Measurements from ENCODE around the gene CSTPP1.

The CSTPP1 gene, protein sequence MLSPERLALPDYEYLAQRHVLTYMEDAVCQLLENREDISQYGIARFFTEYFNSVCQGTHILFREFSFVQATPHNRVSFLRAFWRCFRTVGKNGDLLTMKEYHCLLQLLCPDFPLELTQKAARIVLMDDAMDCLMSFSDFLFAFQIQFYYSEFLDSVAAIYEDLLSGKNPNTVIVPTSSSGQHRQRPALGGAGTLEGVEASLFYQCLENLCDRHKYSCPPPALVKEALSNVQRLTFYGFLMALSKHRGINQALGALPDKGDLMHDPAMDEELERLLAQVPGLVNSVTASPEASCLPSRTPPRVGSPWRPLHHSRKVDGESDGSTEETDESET

GRCh38 chr11:46936138-46937110 is at the start of gene CSTPP1:
Gene CSTPP1 (plus strand): TSS chr11:46936761. CDS start chr11:46936806, 45 bp downstream.
- Histone ChIP-seq H3K9ac (ENCODE audit: low read depth, low read length) (peak within 1 kb of the TSS; percentile 81; the same call in 1 of the 2 replicates), H3K4me1 (ENCODE audit: insufficient read depth, low read length) (no peaks in the 10 kb centered on the region), H3K27ac (ENCODE audit: low read length) (no peak within 1 kb of the TSS), H3K36me3 (ENCODE audit: insufficient read depth, low read depth, low read length) (no peaks in the 10 kb centered on the region), H3K9me3 (ENCODE audit: insufficient read depth, low read depth, low read length) (no peaks in the 10 kb centered on the region), H3K27me3 (ENCODE audit: insufficient read depth, low read length) (no peaks in the 10 kb centered on the region), H3K4me3 (ENCODE audit: low read length) (peak within 1 kb of the TSS; percentile 90)

GRCh38 chr11:46888636-46889035 is 47.9 kb upstream of the CSTPP1 start:
- H3K27me3 ChIP-seq (ENCODE audit: insufficient read depth, low read length), result no peaks in the 10 kb centered on the region
- H3K36me3 ChIP-seq (ENCODE audit: insufficient read depth, low read depth, low read length), result peaks cover 61% of the 10 kb centered on the region
- no peaks in the 10 kb centered on the region for H3K9me3 ChIP-seq (ENCODE audit: insufficient read depth, low read depth, low read length)
- no peak overlapping the region for H3K27ac ChIP-seq (ENCODE audit: low read length)
- no peaks in the 10 kb centered on the region for H3K4me1 ChIP-seq (ENCODE audit: insufficient read depth, low read length)
- H3K4me3 ChIP-seq (ENCODE audit: low read length), result no peak overlapping the region
- no peak overlapping the region for H3K9ac ChIP-seq (ENCODE audit: low read depth, low read length)

DNA sequence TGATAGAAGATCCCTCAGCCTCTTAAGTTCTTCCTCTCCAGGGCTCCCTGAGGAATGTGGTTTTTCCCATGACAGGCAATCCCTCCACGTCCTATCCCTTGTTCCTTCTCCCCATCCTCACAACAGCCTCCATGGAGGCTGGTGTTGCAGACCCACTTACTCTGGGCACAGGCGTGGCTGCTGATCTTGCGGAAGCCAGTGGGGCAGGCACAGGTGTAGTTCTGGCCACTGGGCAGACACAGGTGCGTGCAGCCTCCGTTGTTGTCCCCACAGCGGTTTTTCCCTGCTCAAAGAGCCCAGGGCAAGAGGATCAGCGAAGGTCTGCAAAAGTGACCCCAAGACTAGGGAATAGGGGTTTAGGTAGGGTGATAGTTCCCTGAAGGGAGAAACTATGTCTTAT is 47.3 kb upstream of the CSTPP1 start:
- no peak overlapping the region for H3K27ac ChIP-seq (ENCODE audit: low read length)
- peaks cover 58% of the 10 kb centered on the region for H3K36me3 ChIP-seq (ENCODE audit: insufficient read depth, low read depth, low read length)

GRCh38 chr11:46889689-46890475 is 46.7 kb upstream of the CSTPP1 start:
- Histone ChIP-seq H3K9me3 (ENCODE audit: insufficient read depth, low read depth, low read length) (no peaks in the 10 kb centered on the region), H3K27me3 (ENCODE audit: insufficient read depth, low read length) (no peaks in the 10 kb centered on the region), H3K27ac (ENCODE audit: low read length) (no peak overlapping the region), H3K36me3 (ENCODE audit: insufficient read depth, low read depth, low read length) (peaks cover 63% of the 10 kb centered on the region), H3K4me3 (ENCODE audit: low read length) (no peak overlapping the region), H3K4me1 (ENCODE audit: insufficient read depth, low read length) (no peaks in the 10 kb centered on the region), H3K9ac (ENCODE audit: low read depth, low read length) (no peak overlapping the region)

More for the DNA sequence above, 47.3 kb upstream of the CSTPP1 start:
- Histone ChIP-seq H3K9me3 (ENCODE audit: insufficient read depth, low read depth, low read length) (no peaks in the 10 kb centered on the region), H3K4me3 (ENCODE audit: low read length) (no peak overlapping the region), H3K4me1 (ENCODE audit: insufficient read depth, low read length) (no peaks in the 10 kb centered on the region), H3K9ac (ENCODE audit: low read depth, low read length) (no peak overlapping the region), H3K27me3 (ENCODE audit: insufficient read depth, low read length) (no peaks in the 10 kb centered on the region)

GRCh38 chr11:46890665-46891064 is 45.9 kb upstream of the CSTPP1 start:
- peaks cover 63% of the 10 kb centered on the region for H3K36me3 ChIP-seq (ENCODE audit: insufficient read depth, low read depth, low read length)
- H3K9ac ChIP-seq (ENCODE audit: low read depth, low read length), result no peak overlapping the region
- H3K27me3 ChIP-seq (ENCODE audit: insufficient read depth, low read length), result no peaks in the 10 kb centered on the region

GRCh38 chr11:46892109-46892508 is 44.5 kb upstream of the CSTPP1 start:
- no peaks in the 10 kb centered on the region for H3K27me3 ChIP-seq (ENCODE audit: insufficient read depth, low read length)
- no peak overlapping the region for H3K9ac ChIP-seq (ENCODE audit: low read depth, low read length)
- H3K9me3 ChIP-seq (ENCODE audit: insufficient read depth, low read depth, low read length), result no peaks in the 10 kb centered on the region
- H3K4me3 ChIP-seq (ENCODE audit: low read length), result no peak overlapping the region
- H3K36me3 ChIP-seq (ENCODE audit: insufficient read depth, low read depth, low read length), result peaks cover 60% of the 10 kb centered on the region
- H3K27ac ChIP-seq (ENCODE audit: low read length), result no peak overlapping the region
- no peaks in the 10 kb centered on the region for H3K4me1 ChIP-seq (ENCODE audit: insufficient read depth, low read length)

More at GRCh38 chr11:46890665-46891064, 45.9 kb upstream of the CSTPP1 start:
- Histone ChIP-seq H3K9me3 (ENCODE audit: insufficient read depth, low read depth, low read length) (no peaks in the 10 kb centered on the region), H3K4me3 (ENCODE audit: low read length) (no peak overlapping the region), H3K27ac (ENCODE audit: low read length) (no peak overlapping the region), H3K4me1 (ENCODE audit: insufficient read depth, low read length) (no peaks in the 10 kb centered on the region)

DNA sequence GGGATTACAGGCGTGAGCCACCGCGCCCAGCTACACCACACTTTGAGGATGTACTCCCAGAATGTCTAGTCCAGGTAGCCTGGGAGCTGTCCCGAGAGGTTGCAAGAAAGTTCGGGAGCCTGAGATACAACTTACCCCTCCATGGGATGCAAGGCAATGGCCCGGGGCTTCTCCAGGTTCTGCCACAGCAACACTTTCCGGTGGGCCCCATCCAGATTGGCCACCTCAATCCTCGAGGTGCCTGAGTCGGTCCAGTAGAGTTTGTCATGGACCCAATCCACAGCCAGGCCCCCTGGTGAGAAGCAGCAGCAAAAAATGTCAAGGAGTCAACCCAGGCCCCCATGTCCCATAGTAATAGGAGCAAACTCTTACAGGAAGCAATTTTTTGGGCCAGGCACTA is 43.7 kb upstream of the CSTPP1 start:
- peaks cover 57% of the 10 kb centered on the region for H3K36me3 ChIP-seq (ENCODE audit: insufficient read depth, low read depth, low read length)

DNA sequence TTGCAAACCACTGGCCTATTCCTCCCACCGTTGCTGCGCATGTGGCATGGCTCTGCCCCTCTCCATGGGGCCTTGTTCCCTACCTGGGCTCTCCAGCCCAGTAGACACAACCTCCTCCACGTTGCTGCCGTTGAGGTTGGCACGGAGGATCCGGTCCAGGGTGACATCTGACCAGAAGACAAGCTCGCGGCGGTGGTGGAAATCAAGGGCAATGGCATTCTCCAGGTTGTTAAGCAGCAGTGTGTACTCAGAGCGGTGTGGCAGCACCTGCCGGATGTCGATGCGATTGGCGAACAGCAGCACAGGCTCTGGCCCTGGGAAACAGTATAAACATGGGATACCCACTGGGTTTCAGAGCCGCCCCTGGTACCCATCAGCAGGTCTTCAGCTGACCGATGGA is 42.1 kb upstream of the CSTPP1 start:
- Histone ChIP-seq H3K4me1 (ENCODE audit: insufficient read depth, low read length) (no peaks in the 10 kb centered on the region), H3K9me3 (ENCODE audit: insufficient read depth, low read depth, low read length) (no peaks in the 10 kb centered on the region), H3K9ac (ENCODE audit: low read depth, low read length) (no peak overlapping the region), H3K36me3 (ENCODE audit: insufficient read depth, low read depth, low read length) (peaks cover 60% of the 10 kb centered on the region), H3K27me3 (ENCODE audit: insufficient read depth, low read length) (no peaks in the 10 kb centered on the region), H3K27ac (ENCODE audit: low read length) (no peak overlapping the region), H3K4me3 (ENCODE audit: low read length) (no peak overlapping the region)

More for the DNA sequence above, 43.7 kb upstream of the CSTPP1 start:
- Histone ChIP-seq H3K4me1 (ENCODE audit: insufficient read depth, low read length) (no peaks in the 10 kb centered on the region), H3K9me3 (ENCODE audit: insufficient read depth, low read depth, low read length) (no peaks in the 10 kb centered on the region), H3K4me3 (ENCODE audit: low read length) (no peak overlapping the region), H3K9ac (ENCODE audit: low read depth, low read length) (no peak overlapping the region), H3K27me3 (ENCODE audit: insufficient read depth, low read length) (no peaks in the 10 kb centered on the region), H3K27ac (ENCODE audit: low read length) (no peak overlapping the region)

GRCh38 chr11:46894961-46895360 is 41.6 kb upstream of the CSTPP1 start:
- peaks cover 60% of the 10 kb centered on the region for H3K36me3 ChIP-seq (ENCODE audit: insufficient read depth, low read depth, low read length)

DNA sequence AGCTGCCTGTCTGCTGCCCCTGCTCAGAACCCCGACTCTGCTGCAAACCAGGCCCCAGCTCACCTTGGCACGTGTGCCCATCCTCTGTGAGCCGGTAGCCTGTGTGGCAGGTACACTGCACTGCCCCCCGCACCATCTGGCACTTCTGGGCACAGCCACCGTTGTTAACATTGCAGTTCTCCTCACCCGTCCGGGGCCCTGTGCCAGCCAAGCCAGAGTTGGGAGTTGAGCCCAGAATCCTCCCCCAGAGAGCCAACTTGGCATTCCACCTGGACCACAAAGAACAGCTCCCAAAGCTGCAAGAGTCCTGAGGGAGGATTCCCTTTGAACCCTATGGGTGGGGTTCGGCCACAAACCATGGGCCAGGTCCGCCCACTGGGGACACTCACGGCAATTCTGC is 40.7 kb upstream of the CSTPP1 start:
- no peak overlapping the region for H3K4me3 ChIP-seq (ENCODE audit: low read length)
- H3K9ac ChIP-seq (ENCODE audit: low read depth, low read length), result no peak overlapping the region
- no peaks in the 10 kb centered on the region for H3K27me3 ChIP-seq (ENCODE audit: insufficient read depth, low read length)
- no peak overlapping the region for H3K27ac ChIP-seq (ENCODE audit: low read length)
- no peaks in the 10 kb centered on the region for H3K4me1 ChIP-seq (ENCODE audit: insufficient read depth, low read length)
- H3K36me3 ChIP-seq (ENCODE audit: insufficient read depth, low read depth, low read length), result peaks cover 60% of the 10 kb centered on the region
- H3K9me3 ChIP-seq (ENCODE audit: insufficient read depth, low read depth, low read length), result no peaks in the 10 kb centered on the region

More at GRCh38 chr11:46894961-46895360, 41.6 kb upstream of the CSTPP1 start:
- no peak overlapping the region for H3K4me3 ChIP-seq (ENCODE audit: low read length)
- H3K9me3 ChIP-seq (ENCODE audit: insufficient read depth, low read depth, low read length), result no peaks in the 10 kb centered on the region
- H3K4me1 ChIP-seq (ENCODE audit: insufficient read depth, low read length), result no peaks in the 10 kb centered on the region
- no peaks in the 10 kb centered on the region for H3K27me3 ChIP-seq (ENCODE audit: insufficient read depth, low read length)
- no peak overlapping the region for H3K9ac ChIP-seq (ENCODE audit: low read depth, low read length)
- no peak overlapping the region for H3K27ac ChIP-seq (ENCODE audit: low read length)

- Histone ChIP-seq H3K4me1 (ENCODE audit: insufficient read depth, low read length) (no peaks in the 10 kb centered on the region), H3K27ac (ENCODE audit: low read length) (no peak overlapping the region), H3K9me3 (ENCODE audit: insufficient read depth, low read depth, low read length) (no peaks in the 10 kb centered on the region), H3K4me3 (ENCODE audit: low read length) (no peak overlapping the region), H3K27me3 (ENCODE audit: insufficient read depth, low read length) (no peaks in the 10 kb centered on the region), H3K9ac (ENCODE audit: low read depth, low read length) (no peak overlapping the region), H3K36me3 (ENCODE audit: insufficient read depth, low read depth, low read length) (peaks cover 60% of the 10 kb centered on the region)
Measured at GRCh38 chr11:46896719-46897406, 39.7 kb upstream of the CSTPP1 start.

Data from iPS-20b (cell line).